K562 (cell line): ENCODE measurements around the gene TMCO4. TPM values are rescaled to one million over a fixed set of nuclear protein-coding genes. Genes with fewer than 3 reads are reported as not detected.

Experiments used
- ATAC-seq: fragments of 200-7000 bp; cut with Tn5 transposase; 3 replicates; pipeline ENCODE4 v1.9.1; 2020; ENCODE audit warnings: moderate library complexity
- BruUV-seq: library from RNA; stranded (reverse); fragments of 400-500 nt; replicated peaks from 2 replicates; lab custom pipeline; 2021; lab: Mats Ljungman, UMichigan
- CTCF ChIA-PET: fragments of 300-600 bp; formaldehyde crosslinking; extraction: SDS; loops from one replicate; lab custom pipeline; 2021; ENCODE audit warnings: low intra/inter-chr PET ratio; lab: Yijun Ruan, JAX
- POLR2A ChIA-PET: fragments of 300-600, 350-650 bp; sonication (Branson Sonifier 250); formaldehyde crosslinking; extraction: SDS; loops from one replicate; lab custom pipeline; 2021; ENCODE audit warnings: antibody characterized with exemption, inconsistent platforms; lab: Yijun Ruan, JAX
- DNase-seq, 4 experiments: peaks; one replicate each; pipeline versions ENCODE4 v3.0.0 to v3.0.0-alpha.2; 2011 to 2018; ENCODE audit warnings: low spot score in 3 of 4, mixed read lengths in 3 of 4; ENCODE audit errors: extremely low read depth in 1 of 4
- FAIRE-seq: peaks from 2 replicates; lab custom pipeline; 2011; peaks lifted over from hg19 to GRCh38; lab: Jason Lieb, UNC
- H2AFZ ChIP-seq: 2 replicates; pipeline ENCODE4 v1.6.0; 2011; ENCODE audit warnings: low read depth, low read length, control low read depth, inconsistent platforms
- H3K27ac ChIP-seq: fragments of 200-600 bp; 3 replicates; pipeline ENCODE4 v1.8.0; 2011; ENCODE audit warnings: low read depth, mild to moderate bottlenecking, control low read depth, inconsistent platforms, low read length, moderate library complexity, mixed read lengths; ENCODE audit errors: extremely low read depth
- H3K27me3 ChIP-seq, 2 experiments: fragments of 300-600 bp in 1 of 2; 2 replicates in 1 of 2; 3 replicates in 1 of 2; pipeline versions ENCODE4 v1.6.0 to v1.8.0; 2011; ENCODE audit warnings: inconsistent platforms in 2 of 2, low read length in 2 of 2, mild to moderate bottlenecking in 1 of 2, mixed read lengths in 1 of 2, moderate library complexity in 1 of 2; ENCODE audit not compliant: control insufficient read depth in 2 of 2, insufficient read depth in 2 of 2
- H3K36me3 ChIP-seq: fragments of 300-600 bp; 3 replicates; pipeline ENCODE4 v1.8.0; 2011; ENCODE audit warnings: mild to moderate bottlenecking, low read length, inconsistent platforms; ENCODE audit not compliant: control insufficient read depth, insufficient read depth
- H3K4me1 ChIP-seq, 2 experiments: fragments of 200-600 bp in 1 of 2; replicated peaks in 1 of 2; 2 replicates in 1 of 2; 3 replicates in 1 of 2; pipeline versions ENCODE4 v1.5.1 to v1.8.0; 2011; ENCODE audit warnings: inconsistent platforms in 2 of 2, low read length in 2 of 2, mild to moderate bottlenecking in 1 of 2, mixed read lengths in 1 of 2, moderate library complexity in 1 of 2; ENCODE audit not compliant: control insufficient read depth in 2 of 2, insufficient read depth in 2 of 2
- H3K4me2 ChIP-seq: 2 replicates; pipeline ENCODE4 v1.6.1; 2011; ENCODE audit warnings: low read length, control low read depth, inconsistent platforms, mixed read lengths; ENCODE audit not compliant: insufficient read depth
- H3K4me3 ChIP-seq: fragments of 200-600 bp; sonication (generic), shearing (Covaris generic); 2 replicates; pipeline ENCODE4 v1.5.1; 2016; ENCODE audit warnings: control low read depth, inconsistent platforms
- H3K79me2 ChIP-seq: fragments of 200-600 bp; 3 replicates; pipeline ENCODE4 v1.8.0; 2011; ENCODE audit warnings: low read length, inconsistent platforms; ENCODE audit not compliant: control insufficient read depth, insufficient read depth
- H3K9ac ChIP-seq, 2 experiments: 2 replicates each; pipeline versions ENCODE4 v1.6.0 to v1.6.1; 2011; ENCODE audit warnings: low read depth in 2 of 2, low read length in 2 of 2, control low read depth in 1 of 2, inconsistent platforms in 1 of 2, mild to moderate bottlenecking in 1 of 2, mixed read lengths in 1 of 2; ENCODE audit not compliant: insufficient read depth in 1 of 2
- H3K9me1 ChIP-seq: one replicate; pipeline ENCODE4 v1.6.0; 2011; ENCODE audit warnings: inconsistent platforms, mild to moderate bottlenecking, low read length, moderate library complexity; ENCODE audit not compliant: control insufficient read depth, insufficient read depth
- H3K9me3 ChIP-seq: replicated peaks from 2 replicates; pipeline ENCODE4 v1.5.1; 2011; ENCODE audit warnings: low read depth, low read length, inconsistent platforms; ENCODE audit not compliant: control insufficient read depth, insufficient read depth
- H4K20me1 ChIP-seq: replicated peaks from 2 replicates; pipeline ENCODE4 v1.6.1; 2011; ENCODE audit warnings: low read length, inconsistent platforms, mixed read lengths; ENCODE audit not compliant: control insufficient read depth, insufficient read depth
- CBFA2T2 ChIP-seq: fragments of 450-650 bp; conservative IDR thresholded peaks from 2 replicates; pipeline ENCODE4 v1.6.1; 2017; ENCODE audit warnings: mild to moderate bottlenecking
- CBFA2T3 ChIP-seq: fragments of 450-650 bp; IDR thresholded peaks from 2 replicates; pipeline ENCODE4 v1.6.1; 2017
- ELF2 ChIP-seq: fragments of 250-450 bp; sonication (Bioruptor Pico); IDR thresholded peaks from 2 replicates; pipeline ENCODE4 v1.5.0; 2021; ENCODE audit warnings: mild to moderate bottlenecking
- HDAC2 ChIP-seq: fragments of 450-650 bp; IDR thresholded peaks from 2 replicates; pipeline ENCODE4 v1.6.1; 2016; ENCODE audit warnings: mild to moderate bottlenecking
- MCM2 ChIP-seq: fragments of 450-650 bp; IDR thresholded peaks from 2 replicates; pipeline ENCODE4 v1.6.1; 2017; ENCODE audit warnings: low read depth, mild to moderate bottlenecking
- MEIS2 ChIP-seq: fragments of 450-650 bp; IDR thresholded peaks from 2 replicates; pipeline ENCODE4 v1.6.1; 2014; ENCODE audit warnings: mild to moderate bottlenecking; ENCODE audit not compliant: partially characterized antibody
- PBX2 ChIP-seq, 2 experiments: IDR thresholded peaks in 1 of 2; conservative IDR thresholded peaks in 1 of 2; 2 replicates each; pipeline ENCODE4 v1.6.1; 2016; ENCODE audit warnings: low read depth in 2 of 2, mild to moderate bottlenecking in 1 of 2, missing compliant biosample characterization in 1 of 2, missing genetic modification characterization in 1 of 2, moderate library complexity in 1 of 2
- RBM34 ChIP-seq: fragments of 200-400 bp; formaldehyde crosslinking; IDR thresholded peaks from 2 replicates; pipeline ENCODE4 v1.6.1; 2018; ENCODE audit warnings: low read length, borderline replicate concordance; ENCODE audit not compliant: insufficient read depth
- TAL1 ChIP-seq: fragments of 450-650 bp; IDR thresholded peaks from 2 replicates; pipeline ENCODE4 v1.6.1; 2016; ENCODE audit warnings: mild to moderate bottlenecking
- TCF3 ChIP-seq: sonication (generic); formaldehyde crosslinking; IDR thresholded peaks from 2 replicates; pipeline ENCODE4 v1.4.0; 2020; ENCODE audit warnings: mild to moderate bottlenecking, missing genetic modification reagents
- ZNF197 ChIP-seq: fragments of 200-800 bp; sonication (Bioruptor generic); IDR thresholded peaks from 2 replicates; pipeline ENCODE4 v1.6.1; 2016; ENCODE audit warnings: low read depth, missing genetic modification characterization, missing compliant biosample characterization
- ZNF76 ChIP-seq: fragments of 250-450 bp; sonication (Bioruptor Pico); IDR thresholded peaks from 2 replicates; pipeline ENCODE4 v1.4.0; 2020; ENCODE audit warnings: mild to moderate bottlenecking, moderate library complexity, borderline replicate concordance
- WGBS: fragments of 100-300 bp; shearing (Covaris generic); methylation state at CpG from one replicate; pipeline ENCODE4 v1.1.6; 2016; ENCODE audit warnings: low coverage, mixed read lengths; ENCODE audit not compliant: insufficient coverage; ENCODE audit errors: missing lambda C conversion rate; 5-methylcytosine and 5-hydroxymethylcytosine counted together
- in situ Hi-C: fragments of 300-500 bp; cut with MboI; formaldehyde crosslinking; loops from 4 replicates; pipeline ENCODE4 v1.15.0; 2018; ENCODE audit warnings: inconsistent platforms, mixed read lengths
- intact Hi-C: fragments of 100-400 bp; cut with micrococcal nuclease; formaldehyde crosslinking; loops from 2 replicates; pipeline ENCODE4 v1.14.2; 2022
- polyA plus RNA-seq, 8 experiments: library from polyadenylated mRNA; depleted of rRNA in 4 of 8; stranded (reverse) in 5 of 8; unstranded in 3 of 8; fragments of >200 nt; fragmentation: Nextera tagmentation in 2 of 8; fragmentation: Illumina TruSeq in 1 of 8; extraction: Ambion mirVana in 2 of 8; extraction: Trizol in 1 of 8; gene quantifications; 2 replicates each; pipeline versions ENCODE4 v1.2.1 to v1.2.3, GENCODE V29; 2011 to 2014; ENCODE audit warnings: inconsistent platforms in 1 of 8, missing spikeins in 1 of 8
- total RNA-seq, 7 experiments: library from RNA; depleted of rRNA in 6 of 7; stranded (reverse); fragments of >200 nt in 6 of 7; fragmentation: Illumina TruSeq in 2 of 7; extraction: Trizol in 2 of 7; gene quantifications; 2 replicates each; pipeline versions ENCODE4 v1.2.1 to v1.2.3, GENCODE V29; 2011 to 2021; ENCODE audit warnings: low replicate concordance in 1 of 7

The TMCO4 gene
- total and polyA plus RNA-seq, 9 of the 15 experiments (the other 6 are each of a cell fraction or from before 2014, with no cell fraction given) = 0.06 to 2.1 (median 1.2) TPM

- Histone ChIP-seq H3K9me3 (no peaks in the 10 kb centered on the region), H3K4me1 (no peaks in the 10 kb centered on the region), H3K27ac (no peak overlapping the region), H2AFZ (no peak overlapping the region), H3K4me2 (no peak overlapping the region), H3K79me2 (no peaks in the 10 kb centered on the region), H3K27me3 (peaks cover 12 to 16% of the 10 kb centered on the region in 2 experiments; a peak in 3 of 5 replicates), H3K36me3 (no peaks in the 10 kb centered on the region), H3K9me1 (no peaks in the 10 kb centered on the region), H3K4me3 (no peak overlapping the region), H3K9ac (no peak overlapping the region), H4K20me1 (no peaks in the 10 kb centered on the region)
- intact Hi-C loops (no loop called here), in situ Hi-C loops (no loop called here)
- DNase-seq (no peak), ATAC-seq (no peak), FAIRE-seq (no peak)
- TF ChIP-seq ZNF76 = no peak
- ChIA-PET CTCF (no interaction called here), POLR2A (interaction anchor here (0.7 kb wide), 2 partner anchors 44 to 274 kb away, joined by 3 read pairs; no protein-coding TSS in a partner anchor)
- BruUV-seq = no TSS peak
- WGBS = 2% methylated on average over 12 of the region's 12 CpGs
These were observed 88.7 kb downstream of the TMCO4 start for GRCh38 chr1:19710825-19711611.

- WGBS = 0% methylated on average over 3 of the region's 4 CpGs
- Histone ChIP-seq H3K9me1 (no peaks in the 10 kb centered on the region), H3K79me2 (no peaks in the 10 kb centered on the region), H3K36me3 (no peaks in the 10 kb centered on the region), H3K9me3 (no peaks in the 10 kb centered on the region), H2AFZ (no peak overlapping the region), H4K20me1 (0 out of 2 replicates have a peak, but pooled peaks cover 6% of the 10 kb centered on the region), H3K27me3 (peaks cover 12 to 28% of the 10 kb centered on the region in 2 experiments; a peak in 3 of 5 replicates), H3K4me2 (no peak overlapping the region), H3K27ac (no peak overlapping the region), H3K4me1 (no peaks in the 10 kb centered on the region), H3K9ac (no peak overlapping the region), H3K4me3 (no peak overlapping the region)
- CTCF ChIA-PET = interaction anchor here (0.7 kb wide), 1 partner anchor 796 kb away, joined by 6 read pairs; no protein-coding TSS in a partner anchor
- in situ Hi-C loops (no loop called here), intact Hi-C loops (no loop called here)
- DNase-seq (no peak), ATAC-seq (no peak), FAIRE-seq (no peak)
- BruUV-seq = no TSS peak
- POLR2A ChIA-PET = no interaction called here
- TF ChIP-seq CBFA2T3 = peak; percentile 76
- TF ChIP-seq PBX2 (CRISPR knock-in tag; IDR thresholded peaks at IDR 0.05; ENCODE audit: low read depth) = no peak
- TF ChIP-seq PBX2 (tag; conservative IDR thresholded peaks at IDR 0.05; ENCODE audit: low read depth) = peak; percentile 50; the same call in 1 of the 2 replicates
- no peak for TF ChIP-seq MCM2
- peak; percentile 42 for TF ChIP-seq TCF3 (CRISPR knock-in tag)
- peak; percentile 44 for TF ChIP-seq TAL1
- no peak for TF ChIP-seq ELF2
- TF ChIP-seq RBM34 = no peak
- TF ChIP-seq HDAC2 = no peak
- TF ChIP-seq ZNF197 (CRISPR knock-in tag) = no peak
- TF ChIP-seq MEIS2 = peak; percentile 15
- peak; percentile 53 for TF ChIP-seq CBFA2T2
These were observed 90.4 kb downstream of the TMCO4 start for GRCh38 chr1:19709260-19709793.
